Neutrophil (primary cell): ENCODE data around the gene NENF.

ENCODE experiments used
- H3K27ac ChIP-seq: fragments of 200-600 bp; sonication (generic); 2 replicates; pipeline ENCODE4 v1.5.1; 2016; ENCODE audit warnings: mild to moderate bottlenecking, moderate library complexity
- H3K27me3 ChIP-seq: fragments of 200-600 bp; sonication (generic); 2 replicates; pipeline ENCODE4 v1.6.0; 2016; ENCODE audit warnings: mild to moderate bottlenecking
- H3K36me3 ChIP-seq: fragments of 200-600 bp; sonication (generic); 2 replicates; pipeline ENCODE4 v1.5.1; 2017
- H3K4me1 ChIP-seq, 2 experiments: fragments of 200-600 bp in 1 of 2; sonication (generic) in 1 of 2; 1 replicate in 1 of 2; 2 replicates in 1 of 2; pipeline versions ENCODE4 v1.5.1 to v1.6.1; 2013 to 2016; ENCODE audit warnings: low read depth in 1 of 2, low read length in 1 of 2, mild to moderate bottlenecking in 1 of 2, moderate library complexity in 1 of 2; ENCODE audit not compliant: control insufficient read depth in 1 of 2, insufficient read depth in 1 of 2
- H3K4me3 ChIP-seq, 2 experiments: fragments of 200-600 bp in 1 of 2; sonication (generic) in 1 of 2; 1 replicate in 1 of 2; 2 replicates in 1 of 2; pipeline ENCODE4 v1.5.1; 2013 to 2016; ENCODE audit warnings: low read depth in 1 of 2, low read length in 1 of 2, mild to moderate bottlenecking in 1 of 2, moderate library complexity in 1 of 2
- H3K9me3 ChIP-seq: fragments of 200-600 bp; sonication (generic); 2 replicates; pipeline ENCODE4 v1.5.1; 2016
- TF ChIP-seq, protein P1 (sequence below): fragments of 200-600 bp; sonication (generic); IDR thresholded peaks from 2 replicates; pipeline ENCODE4 v1.5.1; 2016; ENCODE audit warnings: antibody characterized with exemption

The NENF gene

DNA sequence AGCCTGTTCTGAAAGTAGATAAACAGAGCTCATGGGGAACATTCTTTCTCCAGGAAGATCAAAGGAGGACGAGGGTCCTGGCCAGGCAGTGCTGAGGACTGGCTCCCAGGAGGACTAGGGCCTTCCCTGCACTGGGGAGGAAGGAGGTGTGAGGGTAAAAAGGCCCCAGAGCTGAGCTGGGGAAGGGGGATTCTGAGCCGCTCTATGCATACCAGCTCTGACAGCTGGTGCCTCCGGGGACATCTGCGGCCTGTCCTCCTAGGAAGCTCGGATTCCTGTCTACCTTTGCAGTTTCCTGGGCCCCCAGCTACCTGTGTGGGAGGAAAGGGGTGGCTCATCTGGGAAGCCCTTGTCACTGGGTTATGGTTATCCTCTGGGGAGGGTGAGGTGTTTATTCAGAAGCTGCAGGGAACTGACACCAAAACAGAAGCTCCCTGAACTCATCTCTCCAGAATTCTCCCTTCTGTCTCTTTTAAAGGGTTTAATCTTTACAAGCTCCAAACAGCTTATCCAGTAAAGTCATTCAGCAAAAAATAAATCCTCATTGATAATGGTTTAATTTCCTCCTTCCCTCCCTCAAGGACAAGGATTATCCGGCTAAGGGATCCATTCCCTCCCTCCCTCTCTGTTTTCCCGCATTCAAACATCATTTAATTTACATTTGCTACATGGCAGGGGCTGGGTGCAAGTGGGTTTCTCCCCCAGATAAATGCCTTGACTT is 31.0 kb downstream of the NENF start:
- no peaks in the 10 kb centered on the region for H3K36me3 ChIP-seq
- H3K4me3 ChIP-seq = no peak overlapping the region
- H3K27ac ChIP-seq = no peak overlapping the region
- H3K4me1 ChIP-seq = no peaks in the 10 kb centered on the region
- no peaks in the 10 kb centered on the region for H3K27me3 ChIP-seq
- no peaks in the 10 kb centered on the region for H3K9me3 ChIP-seq
- TF ChIP-seq, protein P1, sequence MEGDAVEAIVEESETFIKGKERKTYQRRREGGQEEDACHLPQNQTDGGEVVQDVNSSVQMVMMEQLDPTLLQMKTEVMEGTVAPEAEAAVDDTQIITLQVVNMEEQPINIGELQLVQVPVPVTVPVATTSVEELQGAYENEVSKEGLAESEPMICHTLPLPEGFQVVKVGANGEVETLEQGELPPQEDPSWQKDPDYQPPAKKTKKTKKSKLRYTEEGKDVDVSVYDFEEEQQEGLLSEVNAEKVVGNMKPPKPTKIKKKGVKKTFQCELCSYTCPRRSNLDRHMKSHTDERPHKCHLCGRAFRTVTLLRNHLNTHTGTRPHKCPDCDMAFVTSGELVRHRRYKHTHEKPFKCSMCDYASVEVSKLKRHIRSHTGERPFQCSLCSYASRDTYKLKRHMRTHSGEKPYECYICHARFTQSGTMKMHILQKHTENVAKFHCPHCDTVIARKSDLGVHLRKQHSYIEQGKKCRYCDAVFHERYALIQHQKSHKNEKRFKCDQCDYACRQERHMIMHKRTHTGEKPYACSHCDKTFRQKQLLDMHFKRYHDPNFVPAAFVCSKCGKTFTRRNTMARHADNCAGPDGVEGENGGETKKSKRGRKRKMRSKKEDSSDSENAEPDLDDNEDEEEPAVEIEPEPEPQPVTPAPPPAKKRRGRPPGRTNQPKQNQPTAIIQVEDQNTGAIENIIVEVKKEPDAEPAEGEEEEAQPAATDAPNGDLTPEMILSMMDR = no peak

DNA sequence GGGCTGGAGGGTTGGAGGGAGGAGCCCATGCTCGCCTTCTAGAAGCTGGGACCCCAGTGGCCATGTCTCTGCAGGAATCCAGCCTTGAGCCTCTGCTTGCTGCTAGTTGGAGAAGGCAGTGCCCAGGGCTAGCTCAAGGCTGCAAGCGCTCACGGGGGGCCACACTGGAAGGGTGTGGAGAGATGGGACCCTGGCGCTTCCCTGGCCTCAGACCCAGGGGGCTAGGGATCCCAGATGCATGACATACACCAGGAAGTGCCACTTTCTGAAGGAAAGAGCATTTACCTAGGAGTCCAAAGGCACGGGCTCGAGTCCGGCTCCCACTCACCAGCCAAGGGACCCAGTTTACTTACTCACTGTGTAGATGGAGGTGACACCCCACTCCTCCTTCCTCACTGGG is 32.6 kb downstream of the NENF start:
- H3K27ac ChIP-seq = no peak overlapping the region
- H3K27me3 ChIP-seq = no peaks in the 10 kb centered on the region
- no peaks in the 10 kb centered on the region for H3K36me3 ChIP-seq
- no peaks in the 10 kb centered on the region for H3K4me1 ChIP-seq
- H3K4me3 ChIP-seq = no peak overlapping the region
- TF ChIP-seq, protein P1 = no peak
- no peaks in the 10 kb centered on the region for H3K9me3 ChIP-seq

DNA sequence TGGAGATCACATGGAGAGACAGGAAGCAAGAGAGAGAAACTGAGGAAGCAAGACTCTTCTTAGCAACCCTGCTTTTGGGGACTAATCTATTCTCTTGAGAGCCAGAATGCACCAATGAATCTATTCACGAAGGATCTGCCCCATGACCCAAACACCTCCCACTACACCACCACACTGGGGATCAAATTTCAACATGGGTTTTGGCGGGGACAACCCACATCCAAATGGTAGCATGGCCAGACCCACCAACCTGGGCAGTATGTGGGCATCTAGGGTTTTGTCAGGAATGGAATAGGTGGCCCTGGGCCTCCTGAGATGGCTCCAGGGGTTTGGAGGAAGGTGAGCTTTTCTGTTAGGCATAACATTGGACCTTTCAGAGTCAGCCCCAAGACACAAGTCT is 33.7 kb downstream of the NENF start:
- Histone ChIP-seq H3K4me1 (no peaks in the 10 kb centered on the region), H3K27ac (no peak overlapping the region), H3K36me3 (no peaks in the 10 kb centered on the region), H3K9me3 (no peaks in the 10 kb centered on the region), H3K4me3 (no peak overlapping the region), H3K27me3 (no peaks in the 10 kb centered on the region)
- TF ChIP-seq, protein P1 = no peak

DNA sequence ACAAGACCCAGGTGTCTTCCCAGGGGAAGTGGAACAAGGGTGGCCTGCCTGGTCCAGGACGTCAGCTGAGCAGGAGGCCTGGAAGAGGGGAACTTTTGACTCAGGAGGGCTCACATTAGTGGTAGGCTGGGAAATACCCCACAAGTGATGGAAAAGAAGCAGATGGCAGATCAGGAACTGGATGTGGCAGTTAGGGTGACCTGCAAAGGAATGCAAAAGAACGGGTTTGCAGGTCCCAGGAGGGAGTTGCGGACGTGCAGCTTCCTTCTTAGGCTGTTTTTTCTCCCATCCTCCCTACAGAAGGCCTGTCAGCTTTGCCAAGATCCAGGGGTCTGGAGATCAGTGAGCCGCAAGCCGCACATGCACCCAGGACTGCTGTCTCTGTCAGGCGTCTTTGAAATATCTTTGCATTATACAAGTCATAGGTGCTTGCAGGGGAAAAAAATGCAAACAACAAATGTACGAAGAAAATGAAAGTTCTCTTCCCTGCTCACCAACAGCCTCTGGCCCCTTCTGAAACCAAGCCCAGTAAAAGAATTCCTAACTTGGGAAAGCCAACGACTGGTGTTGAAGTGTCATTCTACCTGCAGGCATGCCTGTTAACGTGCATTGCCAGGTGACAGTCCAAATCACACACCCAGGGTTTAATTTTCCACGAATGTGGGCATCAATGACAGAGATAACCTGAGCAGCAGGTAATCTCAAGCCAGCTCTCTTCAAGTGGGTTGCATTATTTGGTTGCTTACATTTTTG is 34.4 kb downstream of the NENF start:
- H3K36me3 ChIP-seq = no peaks in the 10 kb centered on the region
- H3K27ac ChIP-seq = no peak overlapping the region
- H3K4me3 ChIP-seq = no peak overlapping the region
- H3K27me3 ChIP-seq = no peaks in the 10 kb centered on the region
- TF ChIP-seq, protein P1 = no peak
- no peaks in the 10 kb centered on the region for H3K4me1 ChIP-seq
- no peaks in the 10 kb centered on the region for H3K9me3 ChIP-seq

DNA sequence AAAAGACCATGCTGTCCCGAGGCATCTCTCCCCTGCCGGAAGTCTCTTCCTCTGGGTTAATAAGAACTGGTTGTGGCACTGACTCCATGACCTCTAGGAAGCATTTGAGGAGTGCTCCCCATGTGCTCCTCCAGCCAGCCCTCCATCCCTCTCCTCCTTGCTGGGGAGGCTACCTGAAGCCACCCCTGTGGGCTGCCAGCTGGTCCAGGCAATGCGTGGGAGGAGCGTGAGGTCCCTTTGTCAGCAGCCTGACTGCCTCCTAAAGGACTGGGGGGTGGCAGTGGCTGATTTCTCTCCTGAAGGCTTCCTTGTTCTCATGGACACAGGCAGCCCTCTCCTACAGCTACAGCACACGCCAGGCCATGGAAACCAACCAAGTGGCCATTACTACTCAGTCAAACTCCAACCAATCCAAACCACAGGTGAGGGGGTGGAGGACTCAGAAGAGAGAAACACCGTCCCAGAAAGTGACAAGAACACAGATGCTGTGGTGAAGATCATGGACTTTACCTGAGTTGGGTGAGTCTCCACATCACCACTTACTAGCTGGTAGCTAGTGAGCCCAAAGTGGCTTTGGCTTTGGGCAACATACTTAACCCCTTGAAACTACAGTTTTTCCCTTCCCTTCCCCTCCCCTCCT is 35.2 kb downstream of the NENF start:
- H3K36me3 ChIP-seq = no peaks in the 10 kb centered on the region
- no peaks in the 10 kb centered on the region for H3K4me1 ChIP-seq
- TF ChIP-seq, protein P1 = no peak
- H3K27me3 ChIP-seq = no peaks in the 10 kb centered on the region
- H3K4me3 ChIP-seq = no peak overlapping the region
- no peak overlapping the region for H3K27ac ChIP-seq
- H3K9me3 ChIP-seq = no peaks in the 10 kb centered on the region
